COLO668 (cell line): Measurements from ENCODE around the gene RASGRP2.

Source experiments
- DNase-seq: peaks from one replicate; lab custom pipeline; 2025; ENCODE audit not compliant: unreplicated experiment; lab: John Stamatoyannopoulos, UW

The RASGRP2 gene

GRCh38 chr11:64742087-64742888 is 1.7 kb downstream of the RASGRP2 start:
- peak; percentile 19 for DNase-seq

GRCh38 chr11:64741375-64742086 is 2.4 kb downstream of the RASGRP2 start:
- DNase-seq, result no peak

- DNase-seq, result no peak
These were observed 4.1 kb downstream of the RASGRP2 start for GRCh38 chr11:64739871-64740270.

- no peak for DNase-seq
These were observed 7.3 kb downstream of the RASGRP2 start for GRCh38 chr11:64736654-64737053.

GRCh38 chr11:64735725-64736259 is 8.2 kb downstream of the RASGRP2 start:
- DNase-seq, result no peak

- DNase-seq, result no peak
These were observed 8.9 kb downstream of the RASGRP2 start for GRCh38 chr11:64734811-64735724.

- no peak for DNase-seq
These were observed 12.3 kb downstream of the RASGRP2 start for GRCh38 chr11:64731601-64732000.

GRCh38 chr11:64729851-64730382 is 14.0 kb downstream of the RASGRP2 start:
- peak; percentile 10 for DNase-seq

- no peak for DNase-seq
These were observed 15.1 kb downstream of the RASGRP2 start for GRCh38 chr11:64728757-64729365.

- DNase-seq, result no peak
These were observed 16.9 kb downstream of the RASGRP2 start for GRCh38 chr11:64726867-64727530.

- no peak for DNase-seq
These were observed 17.7 kb downstream of the RASGRP2 start for GRCh38 chr11:64726211-64726641.

GRCh38 chr11:64724863-64725532 is 18.9 kb downstream of the RASGRP2 start:
- DNase-seq, result no peak

GRCh38 chr11:64723907-64724862 is 19.8 kb downstream of the RASGRP2 start:
- DNase-seq, result no peak

- DNase-seq, result peak; percentile 79
These were observed 20.6 kb downstream of the RASGRP2 start, which contains the start of gene NRXN2 for GRCh38 chr11:64723117-64723906. TSS of gene NRXN2 (minus strand) at chr11:64723197. CDS start at chr11:64713699, 9,498 bp downstream.

GRCh38 chr11:64722141-64723065 is 21.5 kb downstream of the RASGRP2 start:
- no peak for DNase-seq

GRCh38 chr11:64721359-64721699 is 22.6 kb downstream of the RASGRP2 start:
- no peak for DNase-seq
